Neural progenitor cell (in vitro differentiated cells): ENCODE measurements around the gene SPRTN. TPM values are rescaled to one million over a fixed set of nuclear protein-coding genes. Genes with fewer than 3 reads are reported as not detected.
"Not testable (repeated sequence)": the region's sequence is repeated elsewhere in the genome, so short reads cannot be mapped to it uniquely, and the experiment has no call there.

Source experiments
- DNase-seq: peaks from one replicate; pipeline ENCODE4 v3.0.0-alpha.2; 2016; ENCODE audit warnings: low spot score
- H2AFZ ChIP-seq: fragments of 200-600 bp; sonication (generic); replicated peaks from 2 replicates; pipeline ENCODE4 v1.6.1; 2016; ENCODE audit warnings: antibody characterized with exemption
- H3F3A ChIP-seq: fragments of 200-600 bp; sonication (generic); 2 replicates; pipeline ENCODE4 v1.6.1; 2016; ENCODE audit warnings: antibody characterized with exemption, low read depth
- H3K27ac ChIP-seq: fragments of 200-600 bp; sonication (generic); 2 replicates; pipeline ENCODE4 v1.5.1; 2016; ENCODE audit warnings: mild to moderate bottlenecking
- H3K27me3 ChIP-seq: fragments of 200-600 bp; sonication (generic); 2 replicates; pipeline ENCODE4 v1.6.1; 2016; ENCODE audit warnings: mild to moderate bottlenecking, moderate library complexity
- H3K36me3 ChIP-seq: fragments of 200-600 bp; sonication (generic); 2 replicates; pipeline ENCODE4 v1.5.1; 2016
- H3K4me1 ChIP-seq: fragments of 200-600 bp; sonication (generic); 2 replicates; pipeline ENCODE4 v1.6.1; 2016; ENCODE audit warnings: mixed run types
- H3K4me2 ChIP-seq: fragments of 200-600 bp; sonication (generic); 2 replicates; pipeline ENCODE4 v1.6.1; 2016
- H3K4me3 ChIP-seq: fragments of 200-600 bp; sonication (generic); 2 replicates; pipeline ENCODE4 v1.5.1; 2016
- H3K79me2 ChIP-seq: fragments of 200-600 bp; sonication (generic); 2 replicates; pipeline ENCODE4 v1.6.1; 2016; ENCODE audit warnings: low read depth
- H3K9ac ChIP-seq: fragments of 200-600 bp; sonication (generic); 2 replicates; pipeline ENCODE4 v1.6.1; 2016
- H3K9me3 ChIP-seq: fragments of 200-600 bp; sonication (generic); 2 replicates; pipeline ENCODE4 v1.5.1; 2016; ENCODE audit warnings: low read depth
- H4K20me1 ChIP-seq: fragments of 200-600 bp; sonication (generic); 2 replicates; pipeline ENCODE4 v1.6.1; 2016; ENCODE audit warnings: low read depth
- H3K27ac Mint-ChIP-seq: 3 replicates; pipeline ENCODE4 v1.8.0; 2021; ENCODE audit warnings: mixed read lengths
- H3K27me3 Mint-ChIP-seq: 2 replicates; pipeline ENCODE4 v1.8.0; 2022; ENCODE audit warnings: low read depth, mild to moderate bottlenecking, inconsistent platforms, moderate library complexity, mixed read lengths; ENCODE audit not compliant: insufficient read depth
- H3K36me3 Mint-ChIP-seq: 3 replicates; pipeline ENCODE4 v1.8.0; 2021; ENCODE audit warnings: mixed read lengths
- H3K4me1 Mint-ChIP-seq: 3 replicates; pipeline ENCODE4 v1.8.0; 2021; ENCODE audit warnings: mixed read lengths
- H3K4me3 Mint-ChIP-seq: 3 replicates; pipeline ENCODE4 v1.8.0; 2021; ENCODE audit warnings: mild to moderate bottlenecking, moderate library complexity, mixed read lengths
- H3K9me3 Mint-ChIP-seq: 3 replicates; pipeline ENCODE4 v1.8.0; 2020; ENCODE audit warnings: mixed read lengths
- EZH2 ChIP-seq: fragments of 200-600 bp; sonication (generic); IDR thresholded peaks from 2 replicates; pipeline ENCODE4 v1.6.1; 2017; ENCODE audit warnings: antibody characterized with exemption, mild to moderate bottlenecking, moderate library complexity
- EZH2phosphoT487 ChIP-seq: fragments of 200-600 bp; sonication (generic); IDR thresholded peaks from 2 replicates; pipeline ENCODE4 v1.6.1; 2017; ENCODE audit warnings: antibody characterized with exemption
- total RNA-seq: library from RNA; depleted of rRNA; stranded (reverse); fragments of >200 nt; gene quantifications from 2 replicates; pipeline ENCODE4 v1.2.3, GENCODE V29; 2015; ENCODE audit warnings: low replicate concordance
- TF ChIP-seq, protein P1 (sequence below): fragments of 200-600 bp; sonication (generic); IDR thresholded peaks from 2 replicates; pipeline ENCODE4 v1.5.1; 2017; ENCODE audit warnings: antibody characterized with exemption, mild to moderate bottlenecking

The SPRTN gene
- total RNA-seq, 1 donor from 2014 or later, result 21.5 TPM

DNA sequence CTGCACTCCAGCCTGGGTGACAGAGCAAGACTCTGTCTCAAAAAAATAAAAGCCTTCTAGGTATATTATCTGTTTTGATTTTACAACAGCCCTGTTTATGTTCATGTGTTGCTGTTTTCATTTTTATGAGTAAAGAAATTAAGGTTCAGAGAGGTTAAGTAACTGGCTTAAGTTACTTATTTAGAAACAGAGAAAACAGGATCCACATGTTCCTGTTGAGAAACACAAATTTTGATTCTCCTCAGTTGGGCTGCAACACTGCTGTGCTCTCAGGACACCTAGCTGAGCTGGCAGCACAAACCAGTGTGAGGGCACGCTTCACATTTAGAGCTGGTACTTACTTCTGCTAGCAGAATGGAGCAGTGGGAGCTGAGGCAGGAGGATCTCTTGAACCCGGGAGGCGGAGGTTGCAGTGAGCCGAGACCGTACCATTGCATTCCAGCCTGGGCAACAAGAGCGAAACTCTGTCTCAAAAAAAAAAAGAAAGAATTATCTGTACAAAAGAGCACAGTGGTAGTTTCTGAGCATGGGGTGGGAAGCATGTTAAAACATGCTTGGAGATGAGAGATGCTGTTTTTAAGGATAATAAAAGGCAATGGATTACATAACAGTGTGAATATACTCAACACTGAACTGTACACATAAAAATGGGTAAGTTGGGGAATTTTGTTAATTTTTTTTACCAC, 2.4 kb downstream of the SPRTN start:
- no peak overlapping the region for H2AFZ ChIP-seq
- no peak overlapping the region for H3K9ac ChIP-seq
- peaks cover 23% of the 10 kb centered on the region for H3K4me1 Mint-ChIP-seq
- H3K9me3 Mint-ChIP-seq, result no peaks in the 10 kb centered on the region
- H3K27ac Mint-ChIP-seq, result no peak overlapping the region
- peaks cover 21% of the 10 kb centered on the region for H4K20me1 ChIP-seq
- peaks cover 46% of the 10 kb centered on the region for H3K79me2 ChIP-seq
- no peaks in the 10 kb centered on the region for H3K27me3 ChIP-seq
- no peaks in the 10 kb centered on the region for H3K9me3 ChIP-seq
- H3K27me3 Mint-ChIP-seq, result peaks cover 7% of the 10 kb centered on the region
- H3K36me3 Mint-ChIP-seq, result peaks cover 12% of the 10 kb centered on the region
- no peak overlapping the region for H3K4me3 Mint-ChIP-seq
- TF ChIP-seq, protein P1, sequence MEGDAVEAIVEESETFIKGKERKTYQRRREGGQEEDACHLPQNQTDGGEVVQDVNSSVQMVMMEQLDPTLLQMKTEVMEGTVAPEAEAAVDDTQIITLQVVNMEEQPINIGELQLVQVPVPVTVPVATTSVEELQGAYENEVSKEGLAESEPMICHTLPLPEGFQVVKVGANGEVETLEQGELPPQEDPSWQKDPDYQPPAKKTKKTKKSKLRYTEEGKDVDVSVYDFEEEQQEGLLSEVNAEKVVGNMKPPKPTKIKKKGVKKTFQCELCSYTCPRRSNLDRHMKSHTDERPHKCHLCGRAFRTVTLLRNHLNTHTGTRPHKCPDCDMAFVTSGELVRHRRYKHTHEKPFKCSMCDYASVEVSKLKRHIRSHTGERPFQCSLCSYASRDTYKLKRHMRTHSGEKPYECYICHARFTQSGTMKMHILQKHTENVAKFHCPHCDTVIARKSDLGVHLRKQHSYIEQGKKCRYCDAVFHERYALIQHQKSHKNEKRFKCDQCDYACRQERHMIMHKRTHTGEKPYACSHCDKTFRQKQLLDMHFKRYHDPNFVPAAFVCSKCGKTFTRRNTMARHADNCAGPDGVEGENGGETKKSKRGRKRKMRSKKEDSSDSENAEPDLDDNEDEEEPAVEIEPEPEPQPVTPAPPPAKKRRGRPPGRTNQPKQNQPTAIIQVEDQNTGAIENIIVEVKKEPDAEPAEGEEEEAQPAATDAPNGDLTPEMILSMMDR, result no peak
- TF ChIP-seq EZH2phosphoT487 (no peak), EZH2 (no peak)
- no peak overlapping the region for H3K4me3 ChIP-seq
- H3K27ac ChIP-seq, result no peak overlapping the region
- H3K4me2 ChIP-seq, result no peak overlapping the region
- H3K36me3 ChIP-seq, result peaks cover 3% of the 10 kb centered on the region
- peaks cover 21% of the 10 kb centered on the region for H3K4me1 ChIP-seq
- DNase-seq, result no peak
- H3F3A ChIP-seq, result peaks cover 17% of the 10 kb centered on the region

DNA sequence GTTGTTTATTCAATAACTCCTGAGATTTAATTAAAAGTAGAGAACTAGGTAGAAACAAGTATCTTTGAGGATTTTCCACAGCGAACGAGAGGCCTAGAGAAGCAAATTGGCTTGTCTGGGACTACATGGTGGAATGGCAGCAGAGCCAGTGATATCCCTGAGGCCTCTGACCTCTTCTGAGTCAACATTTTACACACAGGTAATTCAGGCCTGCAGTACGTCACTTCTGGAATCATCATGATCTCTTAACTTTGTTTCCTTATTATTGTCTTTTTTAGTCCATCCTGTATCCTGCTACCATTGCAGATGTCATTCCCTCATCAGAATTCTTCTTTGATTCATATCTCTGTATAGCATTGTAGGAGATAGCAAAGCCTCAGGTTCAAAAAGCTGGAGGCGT, 9.9 kb downstream of the SPRTN start:
- no peaks in the 10 kb centered on the region for H3F3A ChIP-seq
- peaks cover 7% of the 10 kb centered on the region for H3K36me3 ChIP-seq
- H2AFZ ChIP-seq, result no peak overlapping the region
- H4K20me1 ChIP-seq, result peaks cover 4% of the 10 kb centered on the region
- H3K27me3 Mint-ChIP-seq, result no peaks in the 10 kb centered on the region
- no peak overlapping the region for H3K27ac ChIP-seq
- H3K4me3 ChIP-seq, result no peak overlapping the region
- DNase-seq, result no peak
- H3K4me2 ChIP-seq, result no peak overlapping the region
- no peak overlapping the region for H3K9ac ChIP-seq
- H3K27ac Mint-ChIP-seq, result no peak overlapping the region
- H3K9me3 ChIP-seq, result no peaks in the 10 kb centered on the region
- H3K4me1 Mint-ChIP-seq, result no peaks in the 10 kb centered on the region
- no peaks in the 10 kb centered on the region for H3K9me3 Mint-ChIP-seq
- peaks cover 6% of the 10 kb centered on the region for H3K79me2 ChIP-seq
- H3K4me1 ChIP-seq, result no peaks in the 10 kb centered on the region
- no peaks in the 10 kb centered on the region for H3K27me3 ChIP-seq
- H3K36me3 Mint-ChIP-seq, result peaks cover 15% of the 10 kb centered on the region
- H3K4me3 Mint-ChIP-seq, result no peak overlapping the region
- TF ChIP-seq EZH2phosphoT487 (no peak), EZH2 (no peak)
- TF ChIP-seq, protein P1, result no peak

DNA sequence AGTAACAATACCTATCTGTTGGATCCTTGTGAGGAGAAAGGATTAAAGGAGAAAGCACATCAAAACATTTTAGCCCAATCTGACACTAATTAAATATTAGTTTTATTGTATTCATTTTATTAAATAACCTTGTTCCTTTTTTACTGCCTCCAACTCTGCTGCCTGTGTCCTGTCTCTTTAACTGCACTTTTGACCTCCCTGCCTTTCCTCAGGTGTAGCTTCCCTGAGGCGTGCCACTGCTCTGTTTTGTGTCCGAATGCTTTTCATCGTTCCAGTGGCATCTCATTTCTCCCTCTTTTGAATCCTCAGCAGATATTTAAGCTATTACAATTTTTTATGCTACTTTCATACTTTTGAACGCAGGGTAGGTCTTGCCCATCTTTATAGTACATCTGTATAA, 10.3 kb downstream of the SPRTN start:
- H3K36me3 Mint-ChIP-seq, result peaks cover 15% of the 10 kb centered on the region
- no peaks in the 10 kb centered on the region for H3K4me1 Mint-ChIP-seq
- no peak overlapping the region for H3K4me3 ChIP-seq
- no peak overlapping the region for H3K4me3 Mint-ChIP-seq
- no peaks in the 10 kb centered on the region for H3K27me3 ChIP-seq
- no peak overlapping the region for H2AFZ ChIP-seq
- H3K27ac Mint-ChIP-seq, result no peak overlapping the region
- H3K9me3 Mint-ChIP-seq, result no peaks in the 10 kb centered on the region
- H3F3A ChIP-seq, result no peaks in the 10 kb centered on the region
- H3K36me3 ChIP-seq, result peaks cover 7% of the 10 kb centered on the region
- no peak overlapping the region for H3K9ac ChIP-seq
- TF ChIP-seq EZH2phosphoT487 (no peak), EZH2 (no peak)
- TF ChIP-seq, protein P1, result no peak
- H3K79me2 ChIP-seq, result peaks cover 6% of the 10 kb centered on the region
- no peak overlapping the region for H3K4me2 ChIP-seq
- DNase-seq, result no peak
- H3K27me3 Mint-ChIP-seq, result no peaks in the 10 kb centered on the region
- H3K9me3 ChIP-seq, result no peaks in the 10 kb centered on the region
- peaks cover 4% of the 10 kb centered on the region for H4K20me1 ChIP-seq
- no peak overlapping the region for H3K27ac ChIP-seq
- no peaks in the 10 kb centered on the region for H3K4me1 ChIP-seq

DNA sequence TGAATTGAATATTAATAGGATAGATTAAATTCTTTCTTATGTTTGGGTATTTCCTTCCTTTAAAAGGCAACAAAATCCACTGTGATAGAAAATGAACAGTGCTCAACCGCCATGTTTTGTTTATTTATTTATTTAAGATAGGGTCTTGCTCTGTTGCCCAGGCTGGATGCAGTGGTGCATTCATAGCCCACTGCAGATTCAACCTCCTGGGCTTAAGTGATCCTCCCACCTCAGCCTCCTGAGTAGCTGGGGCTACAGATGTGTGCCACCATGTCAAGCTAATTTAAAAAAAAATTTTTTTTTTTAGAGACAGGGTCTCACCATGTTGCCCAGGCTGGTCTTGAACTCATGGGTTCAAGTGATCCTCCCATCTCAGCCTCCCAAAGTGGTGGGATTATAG, 10.8 kb downstream of the SPRTN start:
- H3K4me3 Mint-ChIP-seq, H4K20me1 ChIP-seq, H3K9me3 ChIP-seq, H3F3A ChIP-seq, H3K4me1 ChIP-seq, H3K9me3 Mint-ChIP-seq, H3K4me1 Mint-ChIP-seq, H3K36me3 ChIP-seq, H2AFZ ChIP-seq, H3K27ac Mint-ChIP-seq, H3K27me3 Mint-ChIP-seq, H3K4me3 ChIP-seq, H3K9ac ChIP-seq, H3K79me2 ChIP-seq, DNase-seq, H3K27me3 ChIP-seq, H3K4me2 ChIP-seq, H3K27ac ChIP-seq: not testable (repeated sequence)
- peaks cover 15% of the 10 kb centered on the region for H3K36me3 Mint-ChIP-seq
